B cell (primary cell): Measurements from ENCODE around the gene PCDHGC4.

ENCODE experiments used
- CTCF ChIP-seq: fragments of 200-600 bp; IDR thresholded peaks from one replicate; pipeline ENCODE4 v1.8.0; 2022; ENCODE audit warnings: antibody characterized with exemption, mild to moderate bottlenecking
- EZH2 ChIP-seq: IDR thresholded peaks from 2 replicates; pipeline ENCODE4 v1.6.1; 2012; ENCODE audit warnings: borderline replicate concordance, low read depth, mild to moderate bottlenecking, moderate library complexity, low read length; ENCODE audit not compliant: insufficient read depth, poor library complexity, severe bottlenecking

GRCh38 chr5:141440341-141440740 is 44.5 kb upstream of the PCDHGC4 start:
- TF ChIP-seq CTCF (no peak), EZH2 (no peak)
